ENCODE measurements around the gene LDLRAD3.

The LDLRAD3 gene

DNA sequence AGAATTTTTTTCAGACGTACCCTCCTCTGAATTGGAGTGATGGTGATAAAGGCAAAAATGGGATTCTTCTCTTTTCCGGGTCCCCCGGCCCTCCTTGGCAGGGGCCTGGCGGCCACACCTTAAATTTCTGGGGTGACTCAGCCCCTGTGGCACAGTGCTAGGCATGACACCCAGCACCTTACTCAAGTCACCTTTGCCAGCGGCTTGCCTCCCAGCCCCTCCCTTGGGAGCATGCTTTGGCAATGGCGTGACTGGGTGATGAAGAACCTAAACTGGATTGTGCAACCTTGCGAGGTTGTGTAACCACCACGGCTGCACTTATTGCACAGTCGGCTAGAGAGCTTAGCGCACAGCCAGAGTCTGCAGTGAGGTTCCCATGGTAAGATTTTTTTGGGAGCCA lies 16.2 kb upstream of the LDLRAD3 start:
- DNase-seq: no peak

DNA sequence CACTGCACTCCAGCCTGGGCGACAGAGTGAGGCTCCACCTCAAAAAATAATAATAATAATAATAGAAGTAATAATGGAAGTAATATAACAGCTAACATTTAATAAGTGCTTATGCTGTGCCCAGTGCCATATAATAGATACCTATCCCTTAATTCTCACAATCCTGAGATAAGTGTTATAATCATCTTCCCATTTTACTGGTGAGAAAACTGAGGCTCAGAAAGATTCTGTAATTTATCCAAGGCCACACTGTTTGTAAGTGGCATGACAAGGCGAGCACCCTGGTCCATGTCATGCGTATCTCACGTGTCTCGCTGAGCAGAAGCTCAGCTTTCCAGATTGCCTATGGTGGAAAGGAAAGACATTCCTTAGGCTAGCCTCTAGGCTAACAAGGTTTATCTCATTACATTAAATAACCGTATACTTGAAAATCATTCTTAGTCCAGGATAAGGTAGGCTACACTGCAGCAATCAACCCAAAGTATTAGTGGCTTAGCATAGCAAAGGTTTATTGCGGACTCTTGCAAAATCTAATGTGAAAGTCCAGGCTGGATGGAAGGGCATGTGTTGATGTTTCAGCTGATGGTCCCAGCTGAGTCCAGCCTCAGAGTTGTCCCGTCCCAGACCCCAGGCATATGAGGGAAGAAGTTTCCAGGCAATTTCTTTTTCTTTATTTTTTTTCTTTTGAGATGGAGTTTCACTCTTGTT lies 15.0 kb upstream of the LDLRAD3 start:
- DNase-seq: no peak

DNA sequence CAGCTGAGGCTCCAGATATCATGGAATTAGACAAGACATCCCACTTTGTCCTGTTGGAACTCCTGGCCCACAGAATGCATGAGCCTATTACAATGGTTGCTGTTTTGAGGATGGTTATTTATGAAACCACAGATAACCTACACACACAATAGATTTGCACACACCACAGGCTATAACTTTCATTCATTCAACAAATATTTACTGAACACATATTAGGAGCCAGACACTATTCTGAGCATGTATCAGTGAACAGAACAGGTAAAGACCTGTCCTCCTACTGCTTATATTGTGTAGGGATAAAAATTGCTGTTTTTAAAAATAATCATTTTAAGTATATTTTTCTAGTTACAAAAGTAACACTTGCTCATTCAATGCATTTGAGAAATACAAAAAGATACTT lies 13.4 kb upstream of the LDLRAD3 start:
- no peak for DNase-seq

DNA sequence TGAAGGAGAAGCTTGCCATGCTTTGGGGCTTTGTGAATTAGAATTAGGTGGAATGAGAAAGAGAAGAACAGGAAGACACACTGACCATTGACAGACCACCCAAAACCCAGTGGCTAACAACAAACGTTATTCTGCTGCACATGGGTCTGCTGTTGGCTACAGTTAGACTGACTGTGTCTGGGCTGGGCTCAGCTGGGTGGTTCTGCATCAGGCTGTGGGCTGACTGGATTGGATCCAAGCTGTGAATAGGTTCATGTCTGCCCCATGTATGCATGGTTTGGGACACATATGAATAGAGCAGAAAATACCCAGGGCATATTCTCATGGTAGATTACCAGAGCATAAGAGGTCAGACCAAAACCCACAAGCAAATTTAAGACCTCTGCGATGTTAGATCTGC lies 11.7 kb upstream of the LDLRAD3 start:
- no peak for DNase-seq

DNA sequence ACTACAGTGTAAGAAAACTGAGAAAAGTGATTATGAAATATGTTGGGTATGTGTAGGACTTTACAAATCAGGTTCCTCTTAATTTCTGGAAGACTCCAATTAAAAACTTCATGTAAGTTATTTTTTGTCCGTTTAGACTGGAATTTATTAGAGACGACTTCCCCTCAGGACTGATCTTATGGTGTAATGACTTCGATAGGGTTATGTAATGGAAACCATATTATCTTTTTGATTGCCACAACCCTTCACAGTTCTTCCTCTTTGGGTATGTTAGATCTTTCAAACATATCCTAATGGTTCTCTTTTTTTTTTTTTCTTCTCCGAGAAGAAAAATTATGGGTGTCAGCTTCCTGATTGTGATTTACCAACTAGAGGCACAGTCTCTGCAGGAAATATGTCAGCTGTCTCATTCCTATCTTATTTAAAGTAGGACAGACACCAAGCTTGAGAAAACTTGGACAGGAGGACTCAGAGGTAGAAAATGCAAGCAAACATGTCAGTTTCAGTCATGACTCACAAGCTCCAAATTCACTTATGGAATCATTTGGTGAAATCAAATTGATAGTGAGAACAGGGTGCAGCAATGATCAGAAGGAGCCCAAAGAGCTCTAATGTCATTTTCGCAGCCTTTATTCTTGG lies 11.1 kb upstream of the LDLRAD3 start:
- no peak for DNase-seq

DNA sequence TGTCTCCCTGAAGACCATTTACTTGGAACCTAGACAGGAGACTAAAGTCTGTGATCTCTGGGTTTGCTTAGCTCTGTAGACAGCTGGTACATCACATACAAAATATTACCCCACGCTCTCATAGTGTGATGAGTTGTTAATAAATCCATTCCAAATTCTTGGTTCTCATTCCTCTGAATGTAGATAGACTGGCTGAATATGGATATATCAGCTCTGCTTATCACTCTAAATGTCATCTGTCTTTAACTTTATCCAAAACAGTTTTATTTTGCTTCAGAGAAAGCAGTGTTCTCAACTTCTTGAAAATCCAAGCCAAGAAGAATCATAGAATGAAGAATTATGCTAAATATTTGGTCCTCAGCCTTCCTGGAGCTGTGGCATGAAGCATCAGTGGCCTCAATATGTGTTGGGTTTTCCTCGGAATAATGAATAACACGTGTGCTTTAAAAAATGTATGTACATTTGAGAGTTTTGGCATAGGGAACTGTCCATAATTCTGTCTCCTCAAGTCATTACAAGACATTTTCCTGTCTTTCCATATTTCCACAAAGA lies 10.5 kb upstream of the LDLRAD3 start:
- no peak for DNase-seq

DNA sequence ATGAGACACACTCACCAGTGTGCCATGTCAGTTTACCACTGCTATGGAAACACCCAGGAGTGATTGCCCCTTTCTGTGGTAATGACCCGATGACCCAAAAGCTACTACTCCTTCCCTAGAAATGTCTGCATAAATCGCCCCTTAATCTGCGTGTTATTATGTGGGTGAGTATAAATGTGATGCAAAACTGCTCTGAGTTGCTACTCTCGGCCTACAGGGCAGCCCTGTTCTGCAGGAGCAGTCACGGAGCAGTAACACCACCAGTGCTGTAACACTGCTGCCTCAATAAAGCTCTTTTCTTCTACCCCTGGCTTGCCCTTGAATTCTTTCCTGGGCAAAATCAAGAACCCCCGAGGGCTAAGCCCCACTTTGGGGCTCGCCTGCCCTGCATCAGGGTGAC lies 9.6 kb upstream of the LDLRAD3 start:
- no peak for DNase-seq

DNA sequence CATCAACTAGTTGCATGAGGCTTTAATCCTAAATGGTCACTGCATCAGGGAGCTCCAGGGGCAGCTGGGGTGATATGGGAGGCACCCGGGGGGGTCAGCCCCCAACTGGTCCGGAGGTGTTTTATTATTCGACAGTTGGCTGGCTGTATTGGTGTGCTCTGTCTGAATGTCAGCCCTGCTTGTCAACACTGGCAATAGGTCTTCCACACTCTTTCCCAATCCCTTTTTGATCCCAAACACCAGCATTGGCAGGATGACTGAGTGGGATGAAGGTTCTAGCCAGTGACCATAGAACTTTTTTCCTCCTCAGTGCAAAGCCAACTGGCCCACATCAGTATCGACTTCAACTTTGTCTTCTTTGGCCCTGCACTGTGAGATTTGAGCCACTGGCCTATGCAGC lies 8.9 kb upstream of the LDLRAD3 start:
- no peak for DNase-seq

DNA sequence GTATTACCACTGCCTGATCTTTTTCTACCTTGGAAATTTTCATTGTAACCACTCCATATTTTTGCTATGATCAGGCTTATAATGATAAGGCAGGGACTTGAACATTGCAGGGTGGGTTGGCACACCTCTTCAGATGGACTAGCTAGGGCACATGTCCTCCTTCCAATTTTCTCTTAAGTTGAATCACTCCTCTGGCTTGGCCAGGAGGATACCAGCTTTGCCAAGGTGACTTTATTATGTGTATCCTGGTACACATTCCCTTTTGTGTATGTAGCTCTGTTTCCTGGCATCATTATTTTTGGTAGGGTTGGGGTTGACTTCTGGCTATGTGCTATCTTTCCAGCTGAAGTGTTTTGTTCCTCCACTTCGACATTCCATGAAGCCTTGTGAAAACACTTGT lies 8.5 kb upstream of the LDLRAD3 start:
- no peak for DNase-seq

DNA sequence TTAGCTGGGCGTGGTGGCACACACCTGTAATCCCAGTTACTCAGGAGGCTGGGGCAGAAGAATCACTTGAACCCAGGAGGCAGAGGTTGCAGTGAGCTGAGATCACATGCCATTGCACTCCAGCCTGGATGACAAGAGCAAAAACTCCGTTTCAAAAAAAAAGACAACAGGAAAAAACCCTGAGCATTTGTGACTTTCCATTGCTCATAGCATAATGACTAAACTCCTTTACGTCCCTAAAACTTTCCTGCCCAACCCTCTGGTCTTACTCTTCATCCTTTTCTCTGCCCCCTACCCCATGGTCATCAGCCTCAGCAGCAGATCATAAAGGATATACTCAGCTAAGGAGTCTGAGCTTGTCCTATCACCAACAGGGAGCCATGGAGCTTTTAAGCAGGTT lies 6.8 kb upstream of the LDLRAD3 start:
- no peak for DNase-seq

DNA sequence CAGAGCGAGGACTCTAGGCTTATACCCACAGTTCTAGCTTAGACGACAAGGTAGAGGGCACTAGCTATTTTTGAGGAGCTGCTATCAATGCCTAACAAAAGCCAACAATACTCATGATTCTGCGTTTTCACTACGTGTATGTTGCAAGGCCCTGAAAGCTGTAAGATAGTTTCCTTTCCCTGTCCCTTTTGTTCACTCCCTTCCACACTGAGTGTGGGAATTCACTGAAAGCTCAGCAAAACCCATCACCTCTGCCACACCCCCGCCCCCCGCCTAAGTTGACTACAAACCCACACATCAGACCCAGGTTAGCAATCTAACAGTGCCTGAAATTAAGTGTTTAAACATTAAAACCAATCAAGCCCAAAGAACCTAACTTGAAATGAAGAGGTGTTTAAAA lies 6.2 kb upstream of the LDLRAD3 start:
- no peak for DNase-seq

DNA sequence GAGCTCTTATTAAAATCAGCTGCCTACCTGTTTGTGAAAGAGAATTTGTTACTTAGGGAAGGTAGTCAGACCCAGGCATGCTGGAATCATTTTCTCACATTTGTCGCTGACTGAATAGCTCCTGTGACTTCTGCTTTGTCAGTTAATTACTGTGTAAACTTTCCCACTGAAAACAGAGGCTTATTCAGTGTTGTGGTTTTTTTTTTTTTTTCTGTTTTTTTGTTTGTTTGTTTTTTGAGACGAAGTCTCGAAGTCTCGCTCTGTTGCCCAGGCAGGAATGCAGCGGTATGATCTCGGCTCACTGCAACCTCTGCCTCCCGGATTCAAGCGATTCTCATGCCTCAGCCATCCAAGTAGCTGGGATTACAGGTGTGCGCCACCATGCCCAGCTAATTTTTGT lies 5.6 kb upstream of the LDLRAD3 start:
- DNase-seq: peak; percentile 43

DNA sequence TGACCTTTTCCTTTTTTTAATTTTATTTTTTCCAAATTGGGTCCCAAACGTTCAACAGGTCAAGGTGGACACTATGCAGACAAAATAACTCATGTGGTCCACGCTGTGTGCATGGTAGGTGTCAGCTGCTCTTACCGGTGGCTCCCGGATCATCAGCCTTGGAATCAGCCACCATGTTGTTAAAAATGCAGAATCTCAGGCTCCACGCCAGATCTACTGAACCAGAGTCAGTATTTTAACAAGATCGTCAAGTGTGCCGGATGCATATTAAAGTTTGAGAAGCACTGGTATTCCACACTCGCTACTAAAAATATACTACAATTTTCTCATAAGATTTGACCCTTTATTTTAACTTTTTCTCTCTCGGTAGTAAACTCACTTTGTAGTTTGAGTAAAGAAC lies 553 bp upstream of the LDLRAD3 start:
- DNase-seq: no peak

DNA sequence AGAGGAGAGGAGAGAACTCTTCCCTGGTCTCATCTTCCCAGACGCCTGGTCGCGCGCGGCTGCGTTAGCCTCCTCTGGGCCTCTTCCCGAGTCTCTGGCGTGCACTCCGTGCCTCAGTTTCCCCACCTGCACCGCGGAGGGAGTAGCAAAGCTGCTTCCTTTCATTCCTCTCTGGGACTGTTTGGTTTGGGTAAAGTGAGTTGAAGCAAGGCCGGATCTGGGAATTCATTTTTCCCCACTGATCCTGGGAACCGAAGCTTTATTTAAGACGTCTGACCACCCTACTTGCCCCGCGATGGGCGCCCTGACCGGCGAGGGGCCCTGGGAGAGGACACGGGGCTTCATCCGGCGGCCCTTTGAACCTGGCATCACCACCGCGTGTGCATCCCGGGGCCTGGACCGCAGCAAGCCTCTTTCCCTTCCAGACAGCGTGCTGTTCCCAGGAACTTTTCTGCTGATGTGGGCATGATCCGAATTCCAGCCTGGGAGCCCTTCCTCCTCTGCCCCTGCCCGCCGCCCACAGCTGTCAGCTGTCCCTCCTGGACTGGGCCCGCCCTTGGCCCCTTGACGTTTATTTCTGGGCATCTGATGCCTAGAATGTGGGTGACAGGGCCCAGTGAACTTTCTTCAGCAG lies 758 bp downstream of the LDLRAD3 start:
- DNase-seq: no peak

DNA sequence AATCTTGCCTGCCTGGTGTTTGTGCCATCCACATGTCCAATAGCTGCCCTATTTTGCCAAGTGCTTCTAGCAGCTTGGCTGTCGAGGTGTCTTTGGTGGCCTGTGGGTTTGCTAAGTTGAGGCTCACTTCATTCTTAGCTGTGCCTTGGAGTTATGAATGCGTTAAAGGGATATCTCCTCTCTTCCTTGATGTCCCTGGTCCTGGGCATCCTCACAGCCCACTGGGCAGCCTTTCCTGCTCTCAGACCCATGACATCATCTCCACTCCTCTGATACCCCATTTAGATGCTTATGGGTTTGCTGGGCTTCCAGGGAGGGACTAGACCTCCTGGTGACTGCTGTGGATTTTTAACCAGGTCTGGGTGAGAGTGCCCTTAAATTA lies 1.3 kb downstream of the LDLRAD3 start:
- DNase-seq: no peak

DNA sequence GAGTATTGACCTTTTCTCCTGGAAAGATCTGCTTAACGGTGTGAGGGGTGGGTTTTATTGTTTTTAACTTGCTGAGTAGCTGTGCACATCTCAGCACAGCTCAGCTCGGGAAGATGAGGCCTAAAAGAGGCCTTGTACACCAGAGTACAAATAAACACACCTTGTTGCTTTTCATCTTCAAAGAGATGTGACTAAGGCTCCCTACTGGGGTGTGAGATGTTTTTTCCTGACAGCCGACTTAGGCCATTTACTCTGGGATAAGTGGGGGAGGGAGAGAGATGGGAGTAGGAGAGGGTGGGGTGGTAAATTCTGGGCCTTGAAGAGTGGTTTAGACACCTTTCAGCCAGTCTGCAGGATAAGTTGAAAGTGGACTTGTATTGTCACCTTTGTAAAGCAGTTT lies 2.9 kb downstream of the LDLRAD3 start:
- no peak for DNase-seq

DNA sequence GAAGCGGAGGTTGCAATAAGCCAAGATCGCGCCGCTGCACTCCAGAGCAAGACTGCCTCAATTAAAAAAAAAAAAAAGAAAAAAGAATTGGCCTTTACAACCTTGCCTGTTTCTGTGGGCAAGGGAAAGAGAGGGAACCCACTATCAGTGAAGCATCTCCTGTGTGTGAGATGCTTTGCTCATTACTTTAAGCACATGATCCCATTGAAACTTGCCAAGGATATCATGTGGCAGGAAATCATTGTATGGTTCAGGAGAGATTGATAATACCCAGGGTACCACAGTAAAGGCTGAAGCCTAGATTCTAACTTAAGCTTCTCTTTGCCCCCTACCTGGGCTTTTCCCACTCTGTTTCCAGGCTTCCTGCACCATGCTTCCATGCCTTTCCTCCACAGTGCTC lies 3.6 kb downstream of the LDLRAD3 start:
- no peak for DNase-seq

DNA sequence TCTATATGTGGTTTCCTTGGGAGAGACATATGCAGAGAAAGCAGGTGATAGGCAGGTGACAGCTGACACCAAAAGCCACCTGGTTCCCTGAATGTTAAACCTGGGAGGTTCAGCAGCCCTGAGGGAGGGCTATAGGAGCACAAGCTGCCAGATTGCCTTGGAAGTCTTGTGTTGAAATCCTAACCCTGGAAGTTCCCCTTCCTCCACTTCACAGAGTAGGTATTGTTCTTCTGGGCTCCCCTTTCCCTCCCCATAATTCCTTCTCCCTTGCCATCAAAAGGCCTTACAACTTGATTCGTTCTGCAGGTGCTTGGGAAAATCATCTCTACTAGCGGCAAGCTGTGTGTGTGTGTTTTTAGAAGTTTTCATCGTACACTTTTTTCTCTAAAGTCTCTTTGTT lies 5.4 kb downstream of the LDLRAD3 start:
- no peak for DNase-seq

DNA sequence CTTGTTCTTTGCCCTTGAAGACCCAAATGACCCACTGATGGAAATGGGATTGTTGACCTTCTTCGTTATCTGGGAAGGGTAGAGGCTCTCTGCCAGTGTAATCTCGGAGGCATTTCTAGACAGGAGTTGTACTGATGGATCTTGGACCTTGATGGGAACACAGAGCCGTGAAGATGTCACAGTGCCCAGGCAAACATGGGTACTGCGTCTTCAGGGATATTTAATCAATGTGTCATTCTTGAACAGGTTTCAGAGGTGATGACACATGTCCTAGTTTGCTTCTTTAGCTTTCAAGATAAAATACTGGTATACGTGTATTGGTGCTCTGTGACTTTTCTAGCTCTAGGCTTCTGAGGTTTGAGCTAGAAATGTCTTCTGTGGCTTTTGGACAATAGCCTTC lies 6.2 kb downstream of the LDLRAD3 start:
- DNase-seq: no peak

DNA sequence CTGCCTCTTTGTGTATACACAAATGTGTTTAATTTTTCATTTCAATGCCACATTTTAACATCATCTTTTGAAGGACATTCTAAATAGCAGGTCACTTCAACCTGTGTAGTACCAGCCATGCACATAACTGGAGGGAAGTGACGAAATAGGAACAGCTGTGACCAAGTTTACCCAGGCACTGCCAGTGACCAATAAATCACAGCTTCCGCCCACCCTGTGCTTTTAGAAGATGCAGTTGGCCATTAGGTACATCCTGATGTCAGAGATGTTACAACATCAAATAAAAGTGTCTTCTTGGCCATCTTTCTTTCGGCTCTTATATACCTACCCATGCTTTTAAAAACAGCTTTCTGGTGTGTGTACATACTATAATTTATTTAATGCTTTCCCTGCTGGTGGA lies 7.8 kb downstream of the LDLRAD3 start:
- DNase-seq: no peak

DNA sequence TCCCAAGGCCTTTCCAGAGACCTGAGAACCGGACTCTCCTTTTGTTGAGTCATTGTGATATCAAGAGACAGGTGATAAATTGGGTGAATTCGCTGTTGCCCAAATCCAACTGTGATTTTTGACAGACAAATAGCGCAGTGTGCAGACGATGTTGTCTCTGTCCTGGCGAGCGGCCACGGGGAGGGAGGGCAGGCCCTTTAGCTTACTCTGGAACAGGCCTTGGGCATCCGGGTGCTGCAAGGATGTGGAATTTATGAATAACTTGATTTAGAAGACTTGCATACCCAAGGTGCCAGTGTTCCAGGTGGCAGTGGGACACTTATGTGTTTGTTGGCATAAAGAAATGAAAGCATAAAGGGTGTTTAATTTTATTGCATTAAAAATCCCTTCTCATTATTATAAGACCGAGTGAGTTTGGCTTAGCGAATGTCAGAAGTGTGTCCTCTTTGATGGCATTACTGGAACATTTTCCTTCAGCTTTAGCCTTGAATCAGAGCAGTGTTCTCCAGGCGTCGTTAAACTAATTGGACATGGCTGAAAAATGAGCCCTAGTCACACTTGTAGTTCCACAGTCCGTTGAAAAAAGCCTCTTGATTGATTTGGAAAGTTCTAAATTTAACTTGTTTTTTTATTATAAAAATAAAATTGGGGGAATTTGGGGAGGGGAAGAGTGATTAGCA lies 9.4 kb downstream of the LDLRAD3 start:
- no peak for DNase-seq

DNA sequence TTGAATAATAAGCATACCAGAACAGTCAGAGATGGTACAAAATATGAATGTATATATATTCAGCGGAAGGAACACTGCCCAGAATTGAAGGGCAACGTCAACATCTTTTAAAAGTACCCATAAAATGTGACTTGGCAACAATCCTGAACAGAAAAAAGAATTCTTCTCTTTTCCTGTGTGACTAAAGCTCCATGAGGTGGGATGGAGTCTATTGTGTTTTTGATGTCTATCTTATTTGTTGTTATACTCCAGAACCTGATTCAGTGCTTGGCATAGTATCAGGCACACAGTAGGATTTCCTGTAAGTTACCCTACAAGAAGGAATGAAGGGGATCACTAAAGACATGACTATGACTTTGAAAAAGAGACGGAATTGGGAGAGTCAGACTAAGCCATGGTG lies 10.3 kb downstream of the LDLRAD3 start:
- DNase-seq: no peak

DNA sequence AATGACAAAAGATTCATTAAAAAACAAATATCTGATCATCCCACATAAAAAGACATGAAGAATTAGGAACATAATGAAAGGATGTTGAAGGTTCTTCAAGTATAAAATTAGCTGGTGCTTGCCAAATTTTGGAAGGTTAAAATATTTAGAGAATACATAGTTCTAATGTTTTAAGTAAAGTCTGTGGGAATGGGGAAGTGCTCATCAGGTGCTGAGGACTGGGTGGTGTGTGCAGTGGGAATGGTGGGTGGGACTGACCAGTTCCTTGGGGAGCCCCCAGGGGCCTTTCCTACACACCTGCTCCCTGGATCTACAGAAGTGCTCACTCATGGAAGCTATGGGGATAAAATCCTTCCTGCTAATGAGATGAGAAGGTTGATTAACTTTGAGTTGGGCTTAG lies 11.8 kb downstream of the LDLRAD3 start:
- DNase-seq: no peak
